B cell (primary cell): ENCODE measurements around the gene ARHGEF3. TPM values are rescaled to one million over a fixed set of nuclear protein-coding genes. Genes with fewer than 3 reads are reported as not detected.

Source experiments
- ATAC-seq: fragments of 200-7000 bp; cut with Tn5 transposase; one replicate; pipeline ENCODE4 v1.10.0; 2021; ENCODE audit warnings: low read depth, mild to moderate bottlenecking, moderate number of reproducible peaks, moderate library complexity
- CTCF ChIA-PET: fragments of 350-600 bp; sonication (Branson Sonifier 250); formaldehyde crosslinking; loops from one replicate; lab custom pipeline; 2021; ENCODE audit warnings: antibody characterized with exemption, inconsistent platforms; lab: Charles Lee
- POLR2A ChIA-PET: fragments of 350-600 bp; sonication (Branson Sonifier 250); formaldehyde crosslinking; loops from one replicate; lab custom pipeline; 2021; ENCODE audit warnings: antibody characterized with exemption; lab: Charles Lee
- DNase-seq: peaks from one replicate; pipeline ENCODE4 v3.0.0; 2013
- H2AFZ ChIP-seq: 2 replicates; pipeline ENCODE4 v1.6.1; 2012; ENCODE audit warnings: mild to moderate bottlenecking, low read depth, low read length; ENCODE audit not compliant: insufficient read depth, poor library complexity, severe bottlenecking
- H3K27ac ChIP-seq, 2 donors: 1 replicate in 1 of 2; 2 replicates in 1 of 2; pipeline ENCODE4 v1.5.1; 2012 to 2013; ENCODE audit warnings: low read length in 2 of 2, mild to moderate bottlenecking in 2 of 2, moderate library complexity in 1 of 2
- H3K27me3 ChIP-seq, 4 experiments: fragments of 200-600 bp in 1 of 4; sonication (generic) in 1 of 4; replicated peaks in 1 of 4; 1 replicate in 2 of 4; 2 replicates in 2 of 4; pipeline versions ENCODE4 v1.6.1 to v1.7.0; 2013 to 2016; ENCODE audit warnings: low read length in 3 of 4, mild to moderate bottlenecking in 2 of 4, mixed read lengths in 1 of 4, moderate library complexity in 1 of 4; ENCODE audit not compliant: insufficient read depth in 4 of 4, control insufficient read depth in 3 of 4; ENCODE audit errors: control extremely low read depth in 1 of 4
- H3K36me3 ChIP-seq, 2 experiments: replicated peaks in 1 of 2; 1 replicate in 1 of 2; 2 replicates in 1 of 2; pipeline versions ENCODE4 v1.6.1 to v1.7.1; 2013; ENCODE audit warnings: low read length in 1 of 2; ENCODE audit not compliant: insufficient read depth in 2 of 2, control insufficient read depth in 1 of 2; ENCODE audit errors: control extremely low read depth in 1 of 2, extremely low read depth in 1 of 2
- H3K4me1 ChIP-seq, 2 donors: fragments of 200-600 bp in 1 of 2; sonication (generic) in 1 of 2; 1 replicate in 1 of 2; 2 replicates in 1 of 2; pipeline versions ENCODE4 v1.5.1 to v1.6.1; 2013 to 2017; ENCODE audit warnings: low read length in 2 of 2; ENCODE audit not compliant: control insufficient read depth in 2 of 2, insufficient read depth in 2 of 2
- H3K4me2 ChIP-seq: replicated peaks from 2 replicates; pipeline ENCODE3; 2012; ENCODE audit warnings: mild to moderate bottlenecking, low read depth, low read length; ENCODE audit not compliant: poor library complexity, severe bottlenecking
- H3K4me3 ChIP-seq, 5 experiments: fragments of 200-600 bp in 1 of 5; sonication (generic) in 1 of 5; 1 replicate in 3 of 5; 2 replicates in 2 of 5; pipeline versions ENCODE4 v1.5.1 to v1.7.0; 2011 to 2016; ENCODE audit warnings: low read length in 4 of 5, mild to moderate bottlenecking in 4 of 5, low read depth in 2 of 5, control low read depth in 1 of 5, moderate library complexity in 1 of 5; ENCODE audit not compliant: insufficient read depth in 1 of 5; ENCODE audit errors: control extremely low read depth in 1 of 5, extremely low read depth in 1 of 5
- H3K79me2 ChIP-seq: fragments of 200-600 bp; sonication (generic); one replicate; pipeline ENCODE4 v1.6.0; 2016; ENCODE audit warnings: low read length; ENCODE audit not compliant: control insufficient read depth, insufficient read depth
- H3K9ac ChIP-seq: fragments of 200-600 bp; sonication (generic); 2 replicates; pipeline ENCODE4 v1.6.1; 2017; ENCODE audit warnings: mild to moderate bottlenecking, low read length, moderate library complexity
- H3K9me3 ChIP-seq, 3 donors: one replicate each; pipeline versions ENCODE4 v1.6.1 to v1.7.1; 2013; ENCODE audit warnings: low read length in 2 of 3; ENCODE audit not compliant: control insufficient read depth in 2 of 3, insufficient read depth in 1 of 3; ENCODE audit errors: control extremely low read depth in 1 of 3
- H4K20me1 ChIP-seq: 2 replicates; pipeline ENCODE4 v1.6.0; 2012; ENCODE audit warnings: mild to moderate bottlenecking, low read length; ENCODE audit not compliant: insufficient read depth, control insufficient read depth, poor library complexity, severe bottlenecking
- H3K27ac Mint-ChIP-seq: one replicate; pipeline ENCODE4 v1.8.0; 2021; ENCODE audit warnings: mixed read lengths
- H3K27me3 Mint-ChIP-seq: one replicate; pipeline ENCODE4 v1.8.0; 2021; ENCODE audit warnings: mixed read lengths
- H3K4me1 Mint-ChIP-seq: one replicate; pipeline ENCODE4 v1.8.0; 2021; ENCODE audit warnings: mixed read lengths
- H3K4me3 Mint-ChIP-seq: one replicate; pipeline ENCODE4 v1.8.0; 2021; ENCODE audit warnings: mixed read lengths
- H3K9me3 Mint-ChIP-seq: one replicate; pipeline ENCODE4 v1.8.0; 2022; ENCODE audit warnings: mixed read lengths; ENCODE audit not compliant: insufficient read depth
- EZH2 ChIP-seq: IDR thresholded peaks from 2 replicates; pipeline ENCODE4 v1.6.1; 2012; ENCODE audit warnings: borderline replicate concordance, low read depth, mild to moderate bottlenecking, moderate library complexity, low read length; ENCODE audit not compliant: insufficient read depth, poor library complexity, severe bottlenecking
- whole genome bisulfite sequencing: methylation state at CpG from one replicate; pipeline ENCODE4 v1.1.5; 2013; ENCODE audit warnings: missing lambda C conversion rate; ENCODE audit not compliant: insufficient coverage; 5-methylcytosine and 5-hydroxymethylcytosine counted together
- intact Hi-C: fragments of 100-400 bp; cut with micrococcal nuclease; formaldehyde crosslinking; loops from one replicate; pipeline ENCODE4 v1.10.0; 2022
- polyA plus RNA-seq: library from polyadenylated mRNA; depleted of rRNA; stranded (reverse); fragments of >200 nt; gene quantifications from 2 replicates; pipeline ENCODE4 v1.2.3, GENCODE V29; 2012
- total RNA-seq, 2 donors: library from RNA; stranded (reverse); fragments of 120-200 nt in 1 of 2; gene quantifications; 1 replicate in 1 of 2; 2 replicates in 1 of 2; pipeline versions ENCODE4 v1.2.3 to v1.2.4, GENCODE V29; 2013 to 2022
- TF ChIP-seq, protein P1 (sequence below): fragments of 200-600 bp; IDR thresholded peaks from one replicate; pipeline ENCODE4 v1.8.0; 2022; ENCODE audit warnings: antibody characterized with exemption, mild to moderate bottlenecking

The ARHGEF3 gene
- total and polyA plus RNA-seq, 2 donors (not counting 1 experiment from before 2014, with no cell fraction given): 30.8 to 33.5 TPM

DNA sequence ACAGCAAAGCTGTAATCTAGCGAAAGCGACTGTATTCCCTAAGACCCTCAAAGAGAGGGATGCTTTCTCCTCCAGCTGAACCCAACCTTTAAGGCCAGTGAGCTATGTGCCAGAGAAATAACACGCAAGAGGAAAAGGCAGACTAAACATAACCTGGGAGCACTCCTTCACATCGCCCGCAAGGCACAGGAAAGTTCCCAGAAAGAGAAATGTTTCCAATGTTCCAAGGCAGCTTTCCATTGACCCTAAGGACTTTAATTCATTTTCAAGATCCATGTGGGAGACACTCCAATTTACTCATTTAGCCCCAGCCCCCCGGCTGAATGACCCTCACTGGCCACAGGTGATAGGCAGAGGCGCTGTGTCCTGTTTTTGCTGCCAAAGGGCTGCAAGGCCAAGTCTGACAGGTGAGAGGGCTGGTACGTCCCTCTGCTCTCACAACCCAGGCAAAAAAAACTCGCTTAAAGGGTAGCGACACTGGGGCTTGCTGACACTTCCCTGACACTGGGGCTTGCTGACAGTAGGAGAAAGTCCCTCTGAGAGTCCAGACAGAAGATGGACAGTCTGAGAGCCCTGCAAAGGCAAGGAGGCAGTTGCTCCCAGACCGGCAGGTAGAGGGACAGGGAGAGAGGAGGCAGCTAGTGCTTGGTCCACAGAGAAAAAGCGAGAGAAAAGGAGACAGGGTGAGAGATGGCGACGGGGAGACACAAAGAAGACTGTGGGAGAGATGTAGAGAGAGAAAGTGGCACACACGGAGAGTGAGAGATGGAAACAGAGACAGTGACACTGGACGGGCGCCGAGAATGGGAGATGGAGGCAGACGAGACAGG is 702 bp downstream of the ARHGEF3 start:
- no peaks in the 10 kb centered on the region for H4K20me1 ChIP-seq
- intact Hi-C loops: loop anchor here (5.0 kb wide), 1 partner anchor 426 kb away; the partner anchor contains the start of gene APPL1
- H3K4me2 ChIP-seq: peak overlapping the region; percentile 87
- WGBS: 18% methylated on average over 18 of the region's 19 CpGs
- Mint-ChIP-seq H3K27ac (peak overlapping the region; percentile 78), H3K4me3 (peak overlapping the region; percentile 89), H3K9me3 (no peaks in the 10 kb centered on the region), H3K4me1 (peaks cover 51% of the 10 kb centered on the region), H3K27me3 (no peaks in the 10 kb centered on the region)
- no peaks in the 10 kb centered on the region for H3K9me3 ChIP-seq
- ChIA-PET CTCF (interaction anchor here (0.5 to 14.2 kb wide), 35 partner anchors 11 to 195 kb away, joined by 3 to 420 read pairs (median 7); partner anchors contain the start of gene TASOR), POLR2A (interaction anchor here (0.5 to 4.7 kb wide), 13 partner anchors 11 to 127 kb away, joined by 3 to 33 read pairs (median 8); partner anchors contain the start of gene TASOR)
- peak overlapping the region; percentile 94 for H2AFZ ChIP-seq
- ATAC-seq: peak; percentile 4
- H3K79me2 ChIP-seq: peaks cover 47% of the 10 kb centered on the region
- peak overlapping the region; percentile 66 to 96 (median 72) for H3K4me3 ChIP-seq
- H3K27ac ChIP-seq: peak overlapping the region; percentile 35 to 53
- H3K9ac ChIP-seq: peak overlapping the region; percentile 73
- no peaks in the 10 kb centered on the region for H3K36me3 ChIP-seq
- DNase-seq: no peak
- no peaks in the 10 kb centered on the region for H3K27me3 ChIP-seq
- H3K4me1 ChIP-seq: peaks cover 43 to 44% of the 10 kb centered on the region in 2 donors
- TF ChIP-seq, protein P1, sequence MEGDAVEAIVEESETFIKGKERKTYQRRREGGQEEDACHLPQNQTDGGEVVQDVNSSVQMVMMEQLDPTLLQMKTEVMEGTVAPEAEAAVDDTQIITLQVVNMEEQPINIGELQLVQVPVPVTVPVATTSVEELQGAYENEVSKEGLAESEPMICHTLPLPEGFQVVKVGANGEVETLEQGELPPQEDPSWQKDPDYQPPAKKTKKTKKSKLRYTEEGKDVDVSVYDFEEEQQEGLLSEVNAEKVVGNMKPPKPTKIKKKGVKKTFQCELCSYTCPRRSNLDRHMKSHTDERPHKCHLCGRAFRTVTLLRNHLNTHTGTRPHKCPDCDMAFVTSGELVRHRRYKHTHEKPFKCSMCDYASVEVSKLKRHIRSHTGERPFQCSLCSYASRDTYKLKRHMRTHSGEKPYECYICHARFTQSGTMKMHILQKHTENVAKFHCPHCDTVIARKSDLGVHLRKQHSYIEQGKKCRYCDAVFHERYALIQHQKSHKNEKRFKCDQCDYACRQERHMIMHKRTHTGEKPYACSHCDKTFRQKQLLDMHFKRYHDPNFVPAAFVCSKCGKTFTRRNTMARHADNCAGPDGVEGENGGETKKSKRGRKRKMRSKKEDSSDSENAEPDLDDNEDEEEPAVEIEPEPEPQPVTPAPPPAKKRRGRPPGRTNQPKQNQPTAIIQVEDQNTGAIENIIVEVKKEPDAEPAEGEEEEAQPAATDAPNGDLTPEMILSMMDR: no peak
- TF ChIP-seq EZH2: no peak
